ENCODE measurements around the gene VTI1A. TPM values are rescaled to one million over a fixed set of nuclear protein-coding genes. Genes with fewer than 3 reads are reported as not detected.

VTI1A gene
- total and polyA plus RNA-seq, 2 of the 8 experiments (the other 6 are each of a cell fraction or from before 2014, with no cell fraction given): 6.0 to 20.0 TPM

GRCh38 chr10:112672706-112673105 is 225.7 kb downstream of the VTI1A start:
- H2BK15ac ChIP-seq (ENCODE audit: low read length): no peak overlapping the region
- H4K91ac ChIP-seq (replicated peaks; ENCODE audit: insufficient read length, low read length): no peak overlapping the region
- H3K79me1 ChIP-seq (ENCODE audit: low read depth, low read length): no peaks in the 10 kb centered on the region
- H3K27me3 ChIP-seq (replicated peaks in 1 of 4; ENCODE audit: control insufficient read depth in 3 of 4, extremely low read depth in 1 of 4, insufficient read depth in 3 of 4, low read length in 3 of 4): no peaks in the 10 kb centered on the region
- ChIA-PET CTCF (ENCODE audit: partially characterized antibody) (interaction anchor here (0.7 kb wide), 2 partner anchors 14 to 192 kb away, joined by 3 to 5 read pairs; no protein-coding TSS in a partner anchor), POLR2A (ENCODE audit: partially characterized antibody) (no interaction called here)
- WGBS, 2 experiments (ENCODE audit: extremely low coverage in 1 of 2, insufficient coverage in 1 of 2, insufficient read length in 1 of 2, insufficient replicate concordance in 2 of 2, low coverage in 1 of 2, low lambda C conversion rate in 2 of 2, missing lambda C conversion rate in 1 of 2): 95% methylated on average over 5 of the region's 5 CpGs; no CpG with 5 or more reads in 1 of the 2 experiments
- no peaks in the 10 kb centered on the region for H3K79me2 ChIP-seq (ENCODE audit: control insufficient read depth in 1 of 2, insufficient read depth in 2 of 2, low read length in 2 of 2)
- H3K14ac ChIP-seq (ENCODE audit: insufficient read length): no peak overlapping the region
- no peak overlapping the region for H2AK5ac ChIP-seq (ENCODE audit: low read depth, low read length)
- H3K9ac ChIP-seq (replicated peaks in 1 of 4; ENCODE audit: extremely low read depth in 1 of 4, low read depth in 3 of 4, low read length in 3 of 4): no peak overlapping the region
- no peaks in the 10 kb centered on the region for H4K20me1 ChIP-seq (replicated peaks in 1 of 2; ENCODE audit: control insufficient read depth in 1 of 2, insufficient read depth in 2 of 2, low read length in 2 of 2)
- H4K5ac ChIP-seq (ENCODE audit: insufficient read length, low read depth, low read length): no peak overlapping the region
- H3K4me3 ChIP-seq (ENCODE audit: extremely low read depth in 1 of 4, insufficient read depth in 2 of 4, low read depth in 3 of 4, low read length in 4 of 4): no peak overlapping the region
- H3K23ac ChIP-seq (ENCODE audit: insufficient read length): no peak overlapping the region
- no peak overlapping the region for H3K4ac ChIP-seq (replicated peaks; ENCODE audit: insufficient read length, low read depth, low read length)
- peaks cover 2 to 21% (median 7%) of the 10 kb centered on the region in 4 experiments; a peak in 5 of 7 replicates for H3K4me1 ChIP-seq (replicated peaks in 1 of 4; ENCODE audit: control insufficient read depth in 3 of 4, insufficient read depth in 4 of 4, low read length in 3 of 4)
- no peak overlapping the region for H4K8ac ChIP-seq (ENCODE audit: extremely low read depth, insufficient read depth, low read length)
- DNase-seq (ENCODE audit: low read depth in 1 of 2, low spot score in 2 of 2) (no peak), FAIRE-seq (no peak)
- H2BK120ac ChIP-seq (replicated peaks; ENCODE audit: low read depth, low read length): no peak overlapping the region
- no peak overlapping the region for H3K4me2 ChIP-seq (ENCODE audit: insufficient read depth in 1 of 2, low read depth in 2 of 2, low read length in 2 of 2)
- H3K23me2 ChIP-seq (ENCODE audit: low read depth, low read length): no peaks in the 10 kb centered on the region
- H2BK12ac ChIP-seq (ENCODE audit: low read depth, low read length): no peak overlapping the region
- H3K9me3 ChIP-seq (ENCODE audit: insufficient read depth in 2 of 2, low read depth in 1 of 2, low read length in 1 of 2): no peaks in the 10 kb centered on the region
- H3K18ac ChIP-seq (ENCODE audit: extremely low read depth, low read length): no peak overlapping the region
- no peak overlapping the region for H3K56ac ChIP-seq (replicated peaks; ENCODE audit: insufficient read length, low read depth, low read length)
- no peaks in the 10 kb centered on the region; a peak in 1 of 8 replicates for H3K36me3 ChIP-seq (ENCODE audit: control insufficient read depth in 2 of 4, insufficient read depth in 4 of 4, low read length in 3 of 4)
- no peak overlapping the region for H2BK20ac ChIP-seq (ENCODE audit: low read length)
- no peak overlapping the region for H2BK5ac ChIP-seq (ENCODE audit: low read depth, low read length)
- no peak overlapping the region for H2AFZ ChIP-seq (ENCODE audit: low read length)
- no peak overlapping the region for H3K27ac ChIP-seq (ENCODE audit: low read depth, low read length)
- TF ChIP-seq RNF2 (IDR thresholded peaks at IDR 0.05; ENCODE audit: borderline replicate concordance, low read depth, low read length, missing control alignments, poor library complexity, severe bottlenecking): no peak
- TF ChIP-seq POLR2AphosphoS5 (IDR thresholded peaks at IDR 0.05; ENCODE audit: low read depth, low read length): no peak
- TF ChIP-seq POU5F1 (IDR thresholded peaks at IDR 0.05; ENCODE audit: low read depth, low read length): no peak
- no peak for TF ChIP-seq SP4 (IDR thresholded peaks at IDR 0.05; ENCODE audit: low read length)
- no peak for TF ChIP-seq FOSL1 (IDR thresholded peaks at IDR 0.05; ENCODE audit: insufficient read depth, low read depth, low read length)
